ENCODE results near the gene ZC3H12C.

Gene ZC3H12C

GRCh38 chr11:110100476-110101240 lies 7.5 kb downstream of the ZC3H12C start:
- DNase-seq: no peak

- DNase-seq: no peak
Observed at GRCh38 chr11:110106713-110107274, 13.6 kb downstream of the ZC3H12C start.

- no peak for DNase-seq
Observed at GRCh38 chr11:110110854-110111253, 17.7 kb downstream of the ZC3H12C start.

GRCh38 chr11:110112457-110112856 lies 19.3 kb downstream of the ZC3H12C start:
- no peak for DNase-seq

GRCh38 chr11:110113505-110113904 lies 20.3 kb downstream of the ZC3H12C start:
- no peak for DNase-seq

- DNase-seq: no peak
Observed at GRCh38 chr11:110113973-110114372, 20.8 kb downstream of the ZC3H12C start.

GRCh38 chr11:110119317-110119716 lies 26.1 kb downstream of the ZC3H12C start:
- no peak for DNase-seq

GRCh38 chr11:110121204-110121603 lies 28.0 kb downstream of the ZC3H12C start:
- DNase-seq: no peak

GRCh38 chr11:110123003-110123402 lies 29.8 kb downstream of the ZC3H12C start:
- DNase-seq: no peak

GRCh38 chr11:110124605-110125004 lies 31.4 kb downstream of the ZC3H12C start:
- no peak for DNase-seq

GRCh38 chr11:110125632-110126031 lies 32.4 kb downstream of the ZC3H12C start:
- DNase-seq: no peak

- no peak for DNase-seq
Observed at GRCh38 chr11:110126936-110127335, 33.7 kb downstream of the ZC3H12C start.

- no peak for DNase-seq
Observed at GRCh38 chr11:110128161-110128560, 35.0 kb downstream of the ZC3H12C start.

- DNase-seq: no peak
Observed at GRCh38 chr11:110130642-110131238, 37.5 kb downstream of the ZC3H12C start.

GRCh38 chr11:110131386-110132123 lies 38.4 kb downstream of the ZC3H12C start:
- DNase-seq: no peak

- DNase-seq: no peak
Observed at GRCh38 chr11:110133160-110133559, 40.0 kb downstream of the ZC3H12C start.

- no peak for DNase-seq
Observed at GRCh38 chr11:110134110-110134509, 40.9 kb downstream of the ZC3H12C start.

- DNase-seq: no peak
Observed at GRCh38 chr11:110141812-110142211, 48.6 kb downstream of the ZC3H12C start.

- no peak for DNase-seq
Observed at GRCh38 chr11:110147962-110148709, 54.9 kb downstream of the ZC3H12C start.

- DNase-seq: no peak
Observed at GRCh38 chr11:110148775-110149744, 55.9 kb downstream of the ZC3H12C start.

- no peak for DNase-seq
Observed at GRCh38 chr11:110152199-110152598, 59.0 kb downstream of the ZC3H12C start.

GRCh38 chr11:110153474-110153873 lies 60.3 kb downstream of the ZC3H12C start:
- DNase-seq: no peak
